ENCODE results near the gene SLC44A5.

DNA sequence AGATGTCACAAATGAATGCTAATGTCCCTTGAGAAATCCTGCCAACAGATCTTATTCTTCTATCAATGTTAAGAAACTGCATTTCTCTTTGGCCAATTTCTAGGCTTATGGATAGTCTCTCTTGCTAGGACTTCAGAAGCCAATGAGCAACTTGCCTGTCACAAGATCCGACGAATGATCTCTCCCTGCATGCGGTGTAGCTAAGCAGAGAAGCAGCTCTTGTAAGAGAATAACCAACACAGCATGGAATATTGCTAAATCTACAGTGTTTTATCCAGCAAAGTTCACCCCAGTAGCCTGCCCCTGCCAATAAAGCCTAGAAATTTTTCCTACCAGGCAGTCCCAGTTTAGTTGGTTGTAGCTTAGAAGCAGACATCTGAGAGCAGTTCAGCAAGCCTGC is 2.1 kb upstream of the SLC44A5 start:
- TF ChIP-seq, protein P1, sequence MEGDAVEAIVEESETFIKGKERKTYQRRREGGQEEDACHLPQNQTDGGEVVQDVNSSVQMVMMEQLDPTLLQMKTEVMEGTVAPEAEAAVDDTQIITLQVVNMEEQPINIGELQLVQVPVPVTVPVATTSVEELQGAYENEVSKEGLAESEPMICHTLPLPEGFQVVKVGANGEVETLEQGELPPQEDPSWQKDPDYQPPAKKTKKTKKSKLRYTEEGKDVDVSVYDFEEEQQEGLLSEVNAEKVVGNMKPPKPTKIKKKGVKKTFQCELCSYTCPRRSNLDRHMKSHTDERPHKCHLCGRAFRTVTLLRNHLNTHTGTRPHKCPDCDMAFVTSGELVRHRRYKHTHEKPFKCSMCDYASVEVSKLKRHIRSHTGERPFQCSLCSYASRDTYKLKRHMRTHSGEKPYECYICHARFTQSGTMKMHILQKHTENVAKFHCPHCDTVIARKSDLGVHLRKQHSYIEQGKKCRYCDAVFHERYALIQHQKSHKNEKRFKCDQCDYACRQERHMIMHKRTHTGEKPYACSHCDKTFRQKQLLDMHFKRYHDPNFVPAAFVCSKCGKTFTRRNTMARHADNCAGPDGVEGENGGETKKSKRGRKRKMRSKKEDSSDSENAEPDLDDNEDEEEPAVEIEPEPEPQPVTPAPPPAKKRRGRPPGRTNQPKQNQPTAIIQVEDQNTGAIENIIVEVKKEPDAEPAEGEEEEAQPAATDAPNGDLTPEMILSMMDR (IDR thresholded peaks at IDR 0.05) = no peak
- no peak for TF ChIP-seq EZH2 (IDR thresholded peaks at IDR 0.05; ENCODE audit: borderline replicate concordance, insufficient read depth, low read depth, low read length, poor library complexity, severe bottlenecking)
